PC-9 (cell line): ENCODE measurements around the gene TMEM53.

Experiments
- EZH2 ChIP-seq: fragments of 200-600 bp; sonication (generic); IDR thresholded peaks from 2 replicates; pipeline ENCODE4 v1.8.0; 2017; ENCODE audit warnings: antibody characterized with exemption, low read depth
- TF ChIP-seq, protein P1 (sequence below): fragments of 200-600 bp; sonication (generic); conservative IDR thresholded peaks from 2 replicates; pipeline ENCODE4 v1.6.1; 2017; ENCODE audit warnings: mixed run types, antibody characterized with exemption, mild to moderate bottlenecking, moderate library complexity

- TF ChIP-seq, protein P1, sequence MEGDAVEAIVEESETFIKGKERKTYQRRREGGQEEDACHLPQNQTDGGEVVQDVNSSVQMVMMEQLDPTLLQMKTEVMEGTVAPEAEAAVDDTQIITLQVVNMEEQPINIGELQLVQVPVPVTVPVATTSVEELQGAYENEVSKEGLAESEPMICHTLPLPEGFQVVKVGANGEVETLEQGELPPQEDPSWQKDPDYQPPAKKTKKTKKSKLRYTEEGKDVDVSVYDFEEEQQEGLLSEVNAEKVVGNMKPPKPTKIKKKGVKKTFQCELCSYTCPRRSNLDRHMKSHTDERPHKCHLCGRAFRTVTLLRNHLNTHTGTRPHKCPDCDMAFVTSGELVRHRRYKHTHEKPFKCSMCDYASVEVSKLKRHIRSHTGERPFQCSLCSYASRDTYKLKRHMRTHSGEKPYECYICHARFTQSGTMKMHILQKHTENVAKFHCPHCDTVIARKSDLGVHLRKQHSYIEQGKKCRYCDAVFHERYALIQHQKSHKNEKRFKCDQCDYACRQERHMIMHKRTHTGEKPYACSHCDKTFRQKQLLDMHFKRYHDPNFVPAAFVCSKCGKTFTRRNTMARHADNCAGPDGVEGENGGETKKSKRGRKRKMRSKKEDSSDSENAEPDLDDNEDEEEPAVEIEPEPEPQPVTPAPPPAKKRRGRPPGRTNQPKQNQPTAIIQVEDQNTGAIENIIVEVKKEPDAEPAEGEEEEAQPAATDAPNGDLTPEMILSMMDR = no peak
- TF ChIP-seq EZH2 = no peak
Observed at GRCh38 chr1:44694863-44695478, 20.7 kb upstream of the TMEM53 start.
